GM19463 (cell line): ENCODE measurements around the gene NPIPA7.
"Not testable (repeated sequence)": the region's sequence is repeated elsewhere in the genome, so short reads cannot be mapped to it uniquely, and the experiment has no call there.

Experiments
- ATAC-seq: cut with Tn5 transposase; IDR thresholded peaks from one replicate; pipeline ENCODE4 v1.9.1; 2021; ENCODE audit warnings: mild to moderate bottlenecking, moderate library complexity; ENCODE audit not compliant: unreplicated experiment

NPIPA7 gene

DNA sequence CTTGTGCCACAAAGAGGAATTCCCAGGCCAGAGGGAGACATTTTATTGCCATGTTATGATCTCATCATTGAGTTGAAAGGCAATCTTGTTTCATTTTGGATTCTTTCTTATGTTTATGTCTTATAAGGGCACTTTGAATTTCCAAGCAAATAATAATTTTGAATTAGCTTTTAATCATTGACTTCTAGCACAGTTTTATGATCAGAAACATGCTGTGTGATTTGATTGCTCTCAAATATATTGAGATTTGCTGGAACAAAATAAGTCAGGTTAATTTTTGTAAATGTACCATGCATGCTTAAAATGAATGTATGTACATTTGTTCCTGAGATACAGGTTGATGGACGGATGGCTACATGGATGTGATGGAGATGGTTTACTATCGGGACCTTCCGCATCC, at the start of gene NPIPA7:
TSS of gene NPIPA7 (plus strand) at position 301 of the 400 bp plus-strand sequence. CDS start 105 bp downstream, outside the sequence.
- not testable (repeated sequence) for ATAC-seq

GRCh38 chr16:16331466-16331865, 47.5 kb upstream of the NPIPA7 start:
- ATAC-seq = not testable (repeated sequence)

GRCh38 chr16:16357556-16357955, 21.4 kb upstream of the NPIPA7 start:
- not testable (repeated sequence) for ATAC-seq

- ATAC-seq = not testable (repeated sequence)
Observed at GRCh38 chr16:16358539-16359240, 20.2 kb upstream of the NPIPA7 start.

DNA sequence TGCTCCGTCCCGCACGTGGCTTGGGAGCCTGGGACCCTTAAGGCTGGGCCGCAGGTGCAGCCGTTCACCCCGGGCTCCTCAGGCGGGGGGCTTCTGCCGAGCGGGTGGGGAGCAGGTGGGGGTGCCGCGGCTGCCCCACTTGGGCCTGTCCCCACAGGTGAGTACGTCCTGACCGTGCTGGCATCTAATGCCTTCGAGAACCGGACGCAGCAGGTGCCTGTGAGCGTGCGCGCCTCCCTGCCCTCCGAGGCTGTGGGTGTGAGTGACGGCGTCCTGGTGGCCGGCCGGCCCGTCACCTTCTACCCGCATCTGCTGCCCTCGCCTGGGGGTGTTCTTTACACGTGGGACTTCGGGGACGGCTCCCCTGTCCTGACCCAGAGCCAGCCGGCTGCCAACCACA, 15.3 kb upstream of the NPIPA7 start:
- ATAC-seq = not testable (repeated sequence)

DNA sequence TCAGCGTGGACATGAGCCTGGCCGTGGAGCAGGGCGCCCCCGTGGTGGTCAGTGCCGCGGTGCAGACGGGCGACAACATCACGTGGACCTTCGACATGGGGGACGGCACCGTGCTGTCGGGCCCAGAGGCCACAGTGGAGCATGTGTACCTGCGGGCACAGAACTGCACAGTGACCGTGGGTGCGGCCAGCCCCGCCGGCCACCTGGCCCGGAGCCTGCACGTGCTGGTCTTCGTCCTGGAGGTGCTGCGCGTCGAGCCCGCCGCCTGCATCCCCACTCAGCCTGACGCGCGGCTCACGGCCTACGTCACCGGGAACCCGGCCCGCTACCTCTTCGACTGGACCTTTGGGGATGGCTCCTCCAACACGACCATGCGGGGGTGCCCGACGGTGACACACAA, 14.8 kb upstream of the NPIPA7 start:
- not testable (repeated sequence) for ATAC-seq

- ATAC-seq = not testable (repeated sequence)
Observed at GRCh38 chr16:16364701-16365100, 14.2 kb upstream of the NPIPA7 start.

GRCh38 chr16:16365319-16365718, 13.6 kb upstream of the NPIPA7 start:
- ATAC-seq = not testable (repeated sequence)

- not testable (repeated sequence) for ATAC-seq
Observed at GRCh38 chr16:16365851-16366250, 13.1 kb upstream of the NPIPA7 start.

DNA sequence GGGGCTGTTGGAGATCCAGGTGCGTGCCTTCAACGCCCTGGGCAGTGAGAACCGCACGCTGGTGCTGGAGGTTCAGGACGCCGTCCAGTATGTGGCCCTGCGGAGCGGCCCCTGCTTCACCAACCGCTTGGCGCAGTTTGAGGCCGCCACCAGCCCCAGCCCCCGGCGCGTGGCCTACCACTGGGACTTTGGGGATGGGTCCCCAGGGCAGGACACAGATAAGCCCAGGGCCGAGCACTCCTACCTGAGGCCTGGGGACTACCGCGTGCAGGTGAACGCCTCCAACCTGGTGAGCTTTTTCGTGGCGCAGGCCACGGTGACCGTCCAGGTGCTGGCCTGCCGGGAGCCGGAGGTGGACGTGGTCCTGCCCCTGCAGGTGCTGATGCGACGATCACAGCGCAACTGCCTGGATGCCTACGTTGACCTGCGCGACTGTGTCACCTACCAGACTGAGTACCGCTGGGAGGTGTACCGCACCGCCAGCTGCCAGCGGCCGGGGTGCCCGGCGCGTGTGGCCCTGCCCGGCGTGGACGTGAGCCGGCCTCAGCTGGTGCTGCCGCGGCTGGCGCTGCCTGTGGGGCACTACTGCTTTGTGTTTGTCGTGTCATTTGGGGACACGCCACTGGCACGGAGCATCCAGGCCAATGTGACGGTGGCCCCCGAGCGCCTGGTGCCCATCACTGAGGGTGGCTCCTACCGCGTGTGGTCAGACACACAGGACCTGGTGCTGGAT, 12.2 kb upstream of the NPIPA7 start:
- ATAC-seq = not testable (repeated sequence)

DNA sequence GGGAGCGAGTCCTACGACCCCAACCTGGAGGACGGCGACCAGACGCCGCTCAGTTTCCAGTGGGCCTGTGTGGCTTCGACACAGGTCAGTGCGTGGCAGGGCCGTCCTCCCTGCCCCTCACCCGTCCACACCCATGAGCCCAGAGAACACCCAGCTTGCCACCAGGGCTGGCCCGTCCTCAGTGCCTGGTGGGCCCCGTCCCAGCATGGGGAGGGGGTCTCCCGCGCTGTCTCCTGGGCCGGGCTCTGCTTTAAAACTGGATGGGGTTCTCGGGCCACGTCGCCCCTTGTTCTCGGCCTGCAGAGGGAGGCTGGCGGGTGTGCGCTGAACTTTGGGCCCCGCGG, 11.7 kb upstream of the NPIPA7 start:
- ATAC-seq = not testable (repeated sequence)

GRCh38 chr16:16369081-16369856, 9.7 kb upstream of the NPIPA7 start:
- not testable (repeated sequence) for ATAC-seq

GRCh38 chr16:16371136-16371735, 7.7 kb upstream of the NPIPA7 start:
- ATAC-seq = not testable (repeated sequence)

DNA sequence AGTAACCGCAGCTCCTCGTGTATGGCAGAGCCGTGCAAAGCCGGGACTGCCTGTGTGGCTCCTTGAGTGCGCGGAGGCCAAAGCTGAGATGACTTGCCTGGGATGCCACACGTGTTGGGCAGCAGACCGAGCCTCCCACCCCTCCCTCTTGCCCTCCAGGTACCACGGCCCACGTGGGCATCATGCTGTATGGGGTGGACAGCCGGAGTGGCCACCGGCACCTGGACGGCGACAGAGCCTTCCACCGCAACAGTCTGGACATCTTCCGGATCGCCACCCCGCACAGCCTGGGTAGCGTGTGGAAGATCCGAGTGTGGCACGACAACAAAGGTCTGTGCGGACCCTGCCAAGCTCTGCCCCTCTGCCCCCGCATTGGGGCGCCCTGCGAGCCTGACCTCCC, 4.7 kb upstream of the NPIPA7 start:
- not testable (repeated sequence) for ATAC-seq

GRCh38 chr16:16399685-16400084, 20.7 kb downstream of the NPIPA7 start:
- ATAC-seq = not testable (repeated sequence)

DNA sequence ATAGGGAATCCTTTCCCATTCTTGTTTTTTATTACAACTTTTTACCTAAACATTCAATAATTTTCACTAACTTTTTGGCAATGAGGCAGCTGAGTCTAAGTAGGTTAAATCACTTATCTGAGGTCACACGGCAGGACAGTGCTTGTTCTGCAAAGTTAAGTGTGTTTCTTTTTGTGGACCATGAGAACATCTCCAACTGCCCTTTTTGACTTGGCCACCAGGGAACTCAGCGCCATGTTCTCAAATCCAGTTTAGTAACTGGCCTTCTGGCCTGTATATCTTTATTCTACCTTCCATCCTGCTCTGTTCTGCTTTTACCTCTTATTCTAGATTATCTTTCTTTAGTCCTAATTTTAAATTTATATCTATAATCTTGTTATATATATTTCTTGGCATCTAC, 23.4 kb downstream of the NPIPA7 start:
- not testable (repeated sequence) for ATAC-seq

- ATAC-seq = not testable (repeated sequence)
Observed at GRCh38 chr16:16404283-16404682, 25.3 kb downstream of the NPIPA7 start.

DNA sequence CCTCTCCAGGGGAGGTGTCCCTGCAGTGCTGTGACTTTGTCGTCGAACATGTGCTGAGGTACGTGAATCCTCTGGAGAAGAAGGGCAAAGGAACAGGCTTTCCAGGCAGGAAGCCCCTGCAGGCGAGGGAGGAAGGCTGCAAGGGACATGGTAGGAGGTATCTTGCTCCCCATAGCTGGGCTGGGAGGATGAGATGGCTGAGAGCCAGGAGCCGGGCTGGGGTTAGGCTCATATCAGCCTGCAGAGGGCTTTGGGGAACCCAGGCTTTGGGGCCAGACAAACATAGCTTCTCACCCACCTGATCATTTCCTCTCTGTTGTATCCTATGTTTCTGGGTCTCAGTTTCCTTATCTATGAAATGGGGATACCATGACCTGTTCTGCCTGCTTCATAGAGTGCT, 26.5 kb downstream of the NPIPA7 start:
- not testable (repeated sequence) for ATAC-seq

DNA sequence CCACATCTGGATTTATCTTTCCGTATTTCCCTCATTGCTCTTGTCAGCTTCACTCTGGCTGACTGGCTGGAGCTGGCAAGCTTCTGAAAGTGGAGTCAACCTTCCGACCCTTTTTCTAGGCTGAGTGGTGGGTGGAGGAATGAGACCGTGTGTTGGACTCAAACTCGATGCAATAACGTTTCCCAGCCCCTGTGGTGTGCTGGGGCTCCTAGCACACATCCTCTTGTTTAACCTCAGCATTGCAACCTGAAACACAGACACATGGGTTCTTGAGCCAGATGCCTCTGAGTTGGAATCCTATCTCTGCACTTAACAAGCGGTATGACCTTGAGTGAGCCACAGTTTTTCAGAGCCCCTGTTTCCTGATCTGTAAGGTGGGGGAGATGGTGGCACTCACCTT, 29.5 kb downstream of the NPIPA7 start:
- not testable (repeated sequence) for ATAC-seq

DNA sequence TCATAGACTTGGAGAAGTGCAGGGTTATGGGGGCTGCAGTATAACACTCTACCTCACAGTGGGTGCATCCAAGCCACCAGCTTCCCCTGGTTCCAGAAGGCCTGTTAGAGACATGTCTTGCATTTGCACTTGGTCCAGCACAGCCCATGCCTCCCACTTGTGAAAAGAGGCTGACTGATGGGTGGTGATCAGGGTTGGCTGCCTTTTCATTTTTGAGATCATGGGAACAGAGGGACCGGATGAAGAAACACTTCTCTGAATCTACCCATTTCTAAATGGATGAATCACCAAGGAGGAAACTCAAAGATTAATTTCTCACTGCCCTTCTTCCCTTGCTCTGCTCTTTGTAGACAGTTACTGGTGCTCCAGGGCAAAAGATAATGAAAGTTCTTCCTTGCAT, 34.8 kb downstream of the NPIPA7 start:
- not testable (repeated sequence) for ATAC-seq

GRCh38 chr16:16417071-16417470, 38.1 kb downstream of the NPIPA7 start:
- not testable (repeated sequence) for ATAC-seq
